HL-60 (cell line): ENCODE results near the gene PIP5KL1.

Experiments used
- DNase-seq, 2 experiments: peaks; one replicate each; pipeline ENCODE4 v3.0.0-alpha.2; 2010 to 2020; ENCODE audit warnings: low read depth in 1 of 2, low spot score in 1 of 2
- H3K27ac ChIP-seq: fragments of 250-450 bp; sonication (Bioruptor Pico); replicated peaks from 2 replicates; pipeline ENCODE4 v1.5.1; 2020; ENCODE audit warnings: mild to moderate bottlenecking, moderate library complexity
- H3K27me3 ChIP-seq: fragments of 250-450 bp; sonication (Bioruptor Pico); 2 replicates; pipeline ENCODE4 v1.5.1; 2021; ENCODE audit warnings: mild to moderate bottlenecking, moderate library complexity; ENCODE audit not compliant: insufficient read depth, poor library complexity, severe bottlenecking
- H3K4me3 ChIP-seq: replicated peaks from 2 replicates; pipeline ENCODE4 v1.5.1; 2011; ENCODE audit warnings: mild to moderate bottlenecking, control low read depth, low read length; ENCODE audit not compliant: insufficient read depth
- GABPA ChIP-seq: IDR thresholded peaks from 2 replicates; pipeline ENCODE4 v1.6.1; 2012; ENCODE audit warnings: low read depth
- POLR2AphosphoS5 ChIP-seq: IDR thresholded peaks from 2 replicates; pipeline ENCODE4 v1.6.1; 2012; ENCODE audit warnings: low read depth
- REST ChIP-seq: IDR thresholded peaks from 2 replicates; pipeline ENCODE4 v1.6.1; 2012; ENCODE audit warnings: low read depth; ENCODE audit not compliant: insufficient replicate concordance
- SPI1 ChIP-seq: IDR thresholded peaks from 2 replicates; pipeline ENCODE4 v1.6.1; 2012; ENCODE audit warnings: low read depth, mild to moderate bottlenecking, borderline replicate concordance
- TF ChIP-seq, protein P1 (sequence below): IDR thresholded peaks from one replicate; pipeline ENCODE4 v1.5.1; 2011; ENCODE audit warnings: low read length, control low read depth, inconsistent platforms; ENCODE audit not compliant: insufficient read depth

PIP5KL1 gene

DNA sequence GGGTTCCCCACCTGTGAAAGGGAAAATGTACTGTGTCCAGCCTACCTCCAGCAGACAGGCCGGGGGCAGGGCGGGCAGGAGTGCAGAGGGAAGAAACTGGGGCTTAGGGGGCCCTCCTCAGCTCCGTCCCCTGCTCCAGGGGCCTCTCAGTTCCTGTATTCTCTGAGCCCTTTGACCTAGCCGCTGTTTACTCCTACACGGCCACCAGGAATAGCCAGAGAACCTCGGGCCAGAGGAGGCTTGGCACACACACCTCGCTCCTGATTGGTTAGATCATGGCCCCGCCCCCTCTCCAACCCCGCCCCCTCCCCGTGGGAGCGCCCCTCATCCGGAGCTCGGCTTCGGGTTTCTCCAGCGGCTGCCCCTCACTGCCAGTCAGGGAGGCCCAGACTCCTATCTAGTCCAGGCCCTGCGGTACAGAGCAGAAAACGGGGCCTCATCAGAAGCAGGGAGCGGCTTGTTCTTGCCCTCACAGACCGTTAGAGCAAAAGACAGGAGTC, 33.3 kb downstream of the PIP5KL1 start:
- Histone ChIP-seq H3K4me3 (no peak overlapping the region), H3K27me3 (no peaks in the 10 kb centered on the region), H3K27ac (no peak overlapping the region)
- TF ChIP-seq REST (no peak), SPI1 (no peak), GABPA (no peak), POLR2AphosphoS5 (no peak)
- TF ChIP-seq, protein P1, sequence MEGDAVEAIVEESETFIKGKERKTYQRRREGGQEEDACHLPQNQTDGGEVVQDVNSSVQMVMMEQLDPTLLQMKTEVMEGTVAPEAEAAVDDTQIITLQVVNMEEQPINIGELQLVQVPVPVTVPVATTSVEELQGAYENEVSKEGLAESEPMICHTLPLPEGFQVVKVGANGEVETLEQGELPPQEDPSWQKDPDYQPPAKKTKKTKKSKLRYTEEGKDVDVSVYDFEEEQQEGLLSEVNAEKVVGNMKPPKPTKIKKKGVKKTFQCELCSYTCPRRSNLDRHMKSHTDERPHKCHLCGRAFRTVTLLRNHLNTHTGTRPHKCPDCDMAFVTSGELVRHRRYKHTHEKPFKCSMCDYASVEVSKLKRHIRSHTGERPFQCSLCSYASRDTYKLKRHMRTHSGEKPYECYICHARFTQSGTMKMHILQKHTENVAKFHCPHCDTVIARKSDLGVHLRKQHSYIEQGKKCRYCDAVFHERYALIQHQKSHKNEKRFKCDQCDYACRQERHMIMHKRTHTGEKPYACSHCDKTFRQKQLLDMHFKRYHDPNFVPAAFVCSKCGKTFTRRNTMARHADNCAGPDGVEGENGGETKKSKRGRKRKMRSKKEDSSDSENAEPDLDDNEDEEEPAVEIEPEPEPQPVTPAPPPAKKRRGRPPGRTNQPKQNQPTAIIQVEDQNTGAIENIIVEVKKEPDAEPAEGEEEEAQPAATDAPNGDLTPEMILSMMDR = no peak
- DNase-seq = no peak

- Histone ChIP-seq H3K27ac (no peak overlapping the region), H3K4me3 (no peak overlapping the region), H3K27me3 (no peaks in the 10 kb centered on the region)
- TF ChIP-seq SPI1 (no peak), GABPA (no peak), POLR2AphosphoS5 (no peak)
- TF ChIP-seq, protein P1 = no peak
- no peak for DNase-seq
Measured at GRCh38 chr9:127896395-127897192, 34.0 kb downstream of the PIP5KL1 start.

DNA sequence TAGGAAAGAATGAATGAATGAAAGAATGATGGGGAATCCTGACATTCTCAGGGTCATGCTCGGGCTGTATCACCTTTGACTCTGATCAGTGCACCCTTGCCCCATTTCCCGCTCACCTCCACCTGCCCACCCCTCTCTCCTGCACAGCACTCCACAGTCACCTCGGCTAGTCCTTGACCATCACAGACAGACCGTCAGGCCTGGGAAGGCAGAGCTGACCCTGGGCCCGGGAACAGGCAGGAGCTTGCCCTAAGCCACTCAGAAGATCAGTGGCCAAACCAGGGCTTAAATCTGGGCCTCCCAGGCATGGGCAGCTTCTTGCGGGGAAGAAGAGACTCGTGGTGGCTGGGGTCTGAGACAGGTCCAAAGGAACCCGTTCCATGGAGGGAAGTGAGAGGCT, 34.8 kb downstream of the PIP5KL1 start:
- DNase-seq = no peak
- TF ChIP-seq REST (no peak), GABPA (no peak), SPI1 (no peak), POLR2AphosphoS5 (no peak)
- TF ChIP-seq, protein P1 = no peak
- no peak overlapping the region for H3K27ac ChIP-seq
- no peaks in the 10 kb centered on the region for H3K27me3 ChIP-seq
- no peak overlapping the region for H3K4me3 ChIP-seq
